HG03460 (cell line): ENCODE measurements around the gene DLX4.

Experiments used
- ATAC-seq: cut with Tn5 transposase; IDR thresholded peaks from one replicate; pipeline ENCODE4 v1.9.1; 2021; ENCODE audit not compliant: unreplicated experiment

Gene DLX4

GRCh38 chr17:49969134-49969759 lies at the start of gene DLX4:
TSS of gene DLX4 (plus strand) at chr17:49969190. CDS start at chr17:49969469, 279 bp downstream.
- no peak for ATAC-seq

GRCh38 chr17:49920030-49920769 lies 48.8 kb upstream of the DLX4 start:
- no peak for ATAC-seq

- ATAC-seq: no peak
These were observed 46.9 kb upstream of the DLX4 start for GRCh38 chr17:49922095-49922494.

- no peak for ATAC-seq
These were observed 44.9 kb upstream of the DLX4 start for GRCh38 chr17:49924116-49924515.

GRCh38 chr17:49924589-49924988 lies 44.4 kb upstream of the DLX4 start:
- ATAC-seq: no peak

GRCh38 chr17:49925921-49926320 lies 43.1 kb upstream of the DLX4 start:
- ATAC-seq: no peak

- no peak for ATAC-seq
These were observed 42.1 kb upstream of the DLX4 start for GRCh38 chr17:49926886-49927285.

- ATAC-seq: no peak
These were observed 40.7 kb upstream of the DLX4 start for GRCh38 chr17:49928126-49928800.

GRCh38 chr17:49928837-49929475 lies 40.0 kb upstream of the DLX4 start:
- ATAC-seq: no peak

GRCh38 chr17:49930880-49931279 lies 38.1 kb upstream of the DLX4 start:
- ATAC-seq: no peak

GRCh38 chr17:49931416-49932137 lies 37.4 kb upstream of the DLX4 start:
- no peak for ATAC-seq

- no peak for ATAC-seq
These were observed 36.8 kb upstream of the DLX4 start for GRCh38 chr17:49932138-49932723.

- ATAC-seq: no peak
These were observed 36.1 kb upstream of the DLX4 start for GRCh38 chr17:49932901-49933300.

- no peak for ATAC-seq
These were observed 33.3 kb upstream of the DLX4 start for GRCh38 chr17:49935526-49936210.

- ATAC-seq: no peak
These were observed 32.6 kb upstream of the DLX4 start for GRCh38 chr17:49936386-49936785.

- no peak for ATAC-seq
These were observed 29.7 kb upstream of the DLX4 start for GRCh38 chr17:49939318-49939717.

GRCh38 chr17:49941427-49941826 lies 27.6 kb upstream of the DLX4 start:
- ATAC-seq: no peak

GRCh38 chr17:49942947-49943346 lies 26.0 kb upstream of the DLX4 start:
- ATAC-seq: no peak

- no peak for ATAC-seq
These were observed 24.6 kb upstream of the DLX4 start for GRCh38 chr17:49944273-49944870.

- ATAC-seq: no peak
These were observed 22.8 kb upstream of the DLX4 start for GRCh38 chr17:49946208-49946607.
